Esophagus muscularis mucosa (tissue), 3 donors: ENCODE measurements around the gene RHBDD1.

Experiments
- POLR2A ChIP-seq: fragments of 450-650 bp; IDR thresholded peaks from one replicate; pipeline ENCODE4 v1.6.1; 2017; ENCODE audit warnings: antibody characterized with exemption, moderate library complexity, mild to moderate bottlenecking, low read depth
- TF ChIP-seq, protein P1 (sequence below), 3 experiments: fragments of 200-600 bp in 2 of 3; fragments of 450-650 bp in 1 of 3; sonication (generic) in 2 of 3; IDR thresholded peaks; one replicate each; pipeline ENCODE4 v1.5.1; 2017 to 2019; ENCODE audit warnings: antibody characterized with exemption in 3 of 3, mild to moderate bottlenecking in 2 of 3, moderate library complexity in 1 of 3

DNA sequence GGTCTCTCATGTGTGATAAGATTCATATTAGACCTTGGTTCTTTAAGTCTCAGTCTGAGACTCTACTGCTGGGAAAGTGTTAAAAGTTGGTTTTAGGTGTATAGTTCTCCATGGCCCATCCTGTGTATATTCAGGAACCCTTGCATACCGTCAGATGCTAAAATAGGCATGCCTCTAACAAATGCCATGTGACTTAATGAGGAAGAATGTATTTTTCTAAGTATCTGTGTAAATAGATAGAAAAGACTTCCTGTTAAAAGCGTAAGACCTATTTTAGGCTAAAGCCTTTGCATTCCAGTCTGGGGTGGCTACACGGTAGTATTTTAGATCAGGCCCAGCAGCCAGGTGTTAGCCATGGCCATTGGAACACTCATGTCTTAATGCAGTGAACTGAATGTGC lies 73.3 kb downstream of the RHBDD1 start:
- TF ChIP-seq POLR2A: no peak
- TF ChIP-seq, protein P1, sequence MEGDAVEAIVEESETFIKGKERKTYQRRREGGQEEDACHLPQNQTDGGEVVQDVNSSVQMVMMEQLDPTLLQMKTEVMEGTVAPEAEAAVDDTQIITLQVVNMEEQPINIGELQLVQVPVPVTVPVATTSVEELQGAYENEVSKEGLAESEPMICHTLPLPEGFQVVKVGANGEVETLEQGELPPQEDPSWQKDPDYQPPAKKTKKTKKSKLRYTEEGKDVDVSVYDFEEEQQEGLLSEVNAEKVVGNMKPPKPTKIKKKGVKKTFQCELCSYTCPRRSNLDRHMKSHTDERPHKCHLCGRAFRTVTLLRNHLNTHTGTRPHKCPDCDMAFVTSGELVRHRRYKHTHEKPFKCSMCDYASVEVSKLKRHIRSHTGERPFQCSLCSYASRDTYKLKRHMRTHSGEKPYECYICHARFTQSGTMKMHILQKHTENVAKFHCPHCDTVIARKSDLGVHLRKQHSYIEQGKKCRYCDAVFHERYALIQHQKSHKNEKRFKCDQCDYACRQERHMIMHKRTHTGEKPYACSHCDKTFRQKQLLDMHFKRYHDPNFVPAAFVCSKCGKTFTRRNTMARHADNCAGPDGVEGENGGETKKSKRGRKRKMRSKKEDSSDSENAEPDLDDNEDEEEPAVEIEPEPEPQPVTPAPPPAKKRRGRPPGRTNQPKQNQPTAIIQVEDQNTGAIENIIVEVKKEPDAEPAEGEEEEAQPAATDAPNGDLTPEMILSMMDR (IDR thresholded peaks at IDR 0.05): no peak
